Endothelial cell of umbilical vein (primary cell): ENCODE results near the gene MRPL34.

Experiments
- CTCF ChIP-seq, 2 donors: IDR thresholded peaks; 1 replicate in 1 of 2; 2 replicates in 1 of 2; pipeline ENCODE4 v1.5.1; 2011; ENCODE audit warnings: low read length in 2 of 2, mild to moderate bottlenecking in 2 of 2, moderate library complexity in 2 of 2, control low read depth in 1 of 2, inconsistent platforms in 1 of 2, low read depth in 1 of 2; ENCODE audit not compliant: insufficient read depth in 1 of 2; ENCODE audit errors: extremely low read depth in 1 of 2
- EZH2 ChIP-seq: IDR thresholded peaks from 2 replicates; pipeline ENCODE4 v1.6.1; 2012; ENCODE audit warnings: borderline replicate concordance, low read depth, mild to moderate bottlenecking, moderate library complexity, low read length, inconsistent platforms; ENCODE audit not compliant: severe bottlenecking
- FOS ChIP-seq: IDR thresholded peaks from 2 replicates; pipeline ENCODE4 v1.6.1; 2011; ENCODE audit warnings: mild to moderate bottlenecking, low read length, moderate library complexity, borderline replicate concordance; ENCODE audit not compliant: insufficient read depth
- GATA2 ChIP-seq: IDR thresholded peaks from 2 replicates; pipeline ENCODE4 v1.7.0; 2011; ENCODE audit warnings: low read depth, mild to moderate bottlenecking, moderate library complexity, mixed read lengths, low read length; ENCODE audit not compliant: insufficient read length, insufficient read depth
- JUN ChIP-seq: IDR thresholded peaks from 2 replicates; pipeline ENCODE4 v1.6.1; 2011; ENCODE audit warnings: borderline replicate concordance, low read depth; ENCODE audit not compliant: insufficient read length, insufficient read depth
- MAX ChIP-seq: IDR thresholded peaks from 2 replicates; pipeline ENCODE4 v1.6.1; 2011; ENCODE audit not compliant: insufficient read depth, insufficient read length
- MYC ChIP-seq: IDR thresholded peaks from one replicate; pipeline ENCODE4 v1.6.1; 2011; ENCODE audit warnings: mild to moderate bottlenecking, low read depth, low read length
- POLR2A ChIP-seq: IDR thresholded peaks from 2 replicates; pipeline ENCODE4 v1.6.1; 2012; ENCODE audit warnings: low read depth, mild to moderate bottlenecking, control low read depth, low read length
- POLR2AphosphoS5 ChIP-seq: IDR thresholded peaks from 2 replicates; pipeline ENCODE4 v1.6.1; 2012; ENCODE audit warnings: low read depth, mild to moderate bottlenecking, control low read depth, low read length, moderate library complexity; ENCODE audit not compliant: insufficient read depth

DNA sequence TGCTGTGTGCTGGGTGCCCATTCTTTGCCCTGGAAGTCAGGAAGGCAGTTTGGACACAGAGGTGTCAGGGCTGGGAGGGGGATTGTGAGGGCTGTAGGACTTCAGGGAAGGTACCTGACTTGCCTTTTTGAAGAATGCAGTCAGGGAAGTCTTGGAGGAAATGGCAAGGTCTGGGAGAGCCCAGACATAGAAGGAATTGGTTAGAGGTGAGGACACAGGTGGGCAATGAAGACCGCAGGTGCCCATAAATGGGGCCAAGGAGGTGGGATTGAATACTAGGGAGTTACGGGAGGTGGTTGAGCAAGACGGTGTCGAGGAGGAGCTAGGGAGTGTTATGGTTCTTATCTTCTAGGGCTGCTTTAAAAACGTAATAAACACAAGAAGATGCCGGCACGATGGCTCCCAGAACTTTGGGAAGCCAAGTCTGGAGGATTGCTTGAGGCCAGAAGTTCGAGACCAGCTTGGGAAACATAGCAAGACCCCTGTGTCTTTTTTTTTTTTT is 2.3 kb downstream of the MRPL34 start:
- TF ChIP-seq GATA2: no peak
- TF ChIP-seq CTCF (IDR thresholded peaks at IDR 0.05; ENCODE audit: extremely low read depth in 1 of 2, insufficient read depth in 1 of 2, low read depth in 1 of 2, low read length in 2 of 2): no peak
- TF ChIP-seq POLR2AphosphoS5: no peak
- no peak for TF ChIP-seq EZH2
- TF ChIP-seq POLR2A: no peak
- TF ChIP-seq MAX: no peak
- TF ChIP-seq MYC: no peak
- no peak for TF ChIP-seq JUN
- no peak for TF ChIP-seq FOS
